ENCODE results near the gene RPAP2. TPM values are rescaled to one million over a fixed set of nuclear protein-coding genes. Genes with fewer than 3 reads are reported as not detected.

The RPAP2 gene
- total RNA-seq, 1 experiment from 2014 or later = 21.6 TPM

GRCh38 chr1:92408825-92409224 is 110.0 kb downstream of the RPAP2 start:
- no peak for DNase-seq
- Mint-ChIP-seq H3K4me3 (ENCODE audit: low read depth, unreplicated experiment) (no peak overlapping the region), H3K27me3 (ENCODE audit: unreplicated experiment) (peaks cover 18% of the 10 kb centered on the region), H3K4me1 (ENCODE audit: low read depth, unreplicated experiment) (no peaks in the 10 kb centered on the region), H3K27ac (ENCODE audit: unreplicated experiment) (no peak overlapping the region), H3K9me3 (ENCODE audit: low read depth, unreplicated experiment) (peaks cover 3% of the 10 kb centered on the region), H3K36me3 (ENCODE audit: insufficient read depth, unreplicated experiment) (no peaks in the 10 kb centered on the region)
- no peak for TF ChIP-seq CTCF (IDR thresholded peaks at IDR 0.05; ENCODE audit: unreplicated experiment)
- intact Hi-C loops (cut with micrococcal nuclease; ENCODE audit: unreplicated experiment) = no loop called here
- no TSS peak for BruUV-seq (replicated peaks)
- CTCF ChIA-PET = no interaction called here

- no peaks in the 10 kb centered on the region for H3K9me3 Mint-ChIP-seq (ENCODE audit: low read depth, unreplicated experiment)
- BruUV-seq (replicated peaks) = no TSS peak
- CTCF ChIA-PET = interaction anchor here (0.6 kb wide), 1 partner anchor 540 kb away, joined by 3 read pairs; no protein-coding TSS in a partner anchor
- DNase-seq = no peak
- H3K4me3 Mint-ChIP-seq (ENCODE audit: low read depth, unreplicated experiment) = no peak overlapping the region
- no peak overlapping the region for H3K27ac Mint-ChIP-seq (ENCODE audit: unreplicated experiment)
- intact Hi-C loops (cut with micrococcal nuclease; ENCODE audit: unreplicated experiment) = no loop called here
- no peaks in the 10 kb centered on the region for H3K4me1 Mint-ChIP-seq (ENCODE audit: low read depth, unreplicated experiment)
- H3K27me3 Mint-ChIP-seq (ENCODE audit: unreplicated experiment) = peaks cover 18% of the 10 kb centered on the region
- no peak for TF ChIP-seq CTCF (IDR thresholded peaks at IDR 0.05; ENCODE audit: unreplicated experiment)
- H3K36me3 Mint-ChIP-seq (ENCODE audit: insufficient read depth, unreplicated experiment) = no peaks in the 10 kb centered on the region
Measured at GRCh38 chr1:92409946-92410549, 111.2 kb downstream of the RPAP2 start.

- CTCF ChIA-PET = interaction anchor here (0.6 kb wide), 1 partner anchor 540 kb away, joined by 3 read pairs; no protein-coding TSS in a partner anchor
- intact Hi-C loops (cut with micrococcal nuclease; ENCODE audit: unreplicated experiment) = no loop called here
- Mint-ChIP-seq H3K4me1 (ENCODE audit: low read depth, unreplicated experiment) (no peaks in the 10 kb centered on the region), H3K27me3 (ENCODE audit: unreplicated experiment) (peaks cover 18% of the 10 kb centered on the region), H3K27ac (ENCODE audit: unreplicated experiment) (no peak overlapping the region), H3K9me3 (ENCODE audit: low read depth, unreplicated experiment) (no peaks in the 10 kb centered on the region), H3K36me3 (ENCODE audit: insufficient read depth, unreplicated experiment) (no peaks in the 10 kb centered on the region), H3K4me3 (ENCODE audit: low read depth, unreplicated experiment) (no peak overlapping the region)
- DNase-seq = no peak
- no peak for TF ChIP-seq CTCF (IDR thresholded peaks at IDR 0.05; ENCODE audit: unreplicated experiment)
- no TSS peak for BruUV-seq (replicated peaks)
Measured at GRCh38 chr1:92410706-92411105, 111.8 kb downstream of the RPAP2 start.

- CTCF ChIA-PET = no interaction called here
- DNase-seq = no peak
- TF ChIP-seq CTCF (IDR thresholded peaks at IDR 0.05; ENCODE audit: unreplicated experiment) = no peak
- Mint-ChIP-seq H3K4me1 (ENCODE audit: low read depth, unreplicated experiment) (no peaks in the 10 kb centered on the region), H3K4me3 (ENCODE audit: low read depth, unreplicated experiment) (no peak overlapping the region), H3K27ac (ENCODE audit: unreplicated experiment) (no peak overlapping the region), H3K36me3 (ENCODE audit: insufficient read depth, unreplicated experiment) (no peaks in the 10 kb centered on the region), H3K9me3 (ENCODE audit: low read depth, unreplicated experiment) (no peaks in the 10 kb centered on the region), H3K27me3 (ENCODE audit: unreplicated experiment) (peaks cover 18% of the 10 kb centered on the region)
- BruUV-seq (replicated peaks) = no TSS peak
- intact Hi-C loops (cut with micrococcal nuclease; ENCODE audit: unreplicated experiment) = no loop called here
Measured at GRCh38 chr1:92411511-92411910, 112.7 kb downstream of the RPAP2 start.

All from Calu3 (cell line).